Muscle layer of colon (tissue), 2 donors: Measurements from ENCODE around the gene QPCTL.
"Not testable (repeated sequence)": the region's sequence is repeated elsewhere in the genome, so short reads cannot be mapped to it uniquely, and the experiment has no call there.

Experiments
- H3K27ac ChIP-seq: one replicate; pipeline ENCODE4 v1.7.0; 2013; ENCODE audit warnings: low read depth, mild to moderate bottlenecking, low read length, moderate library complexity
- H3K27me3 ChIP-seq, 2 donors: one replicate each; pipeline ENCODE4 v1.7.0; 2013; ENCODE audit warnings: low read length in 2 of 2, mild to moderate bottlenecking in 2 of 2; ENCODE audit not compliant: insufficient read depth in 2 of 2, control insufficient read depth in 1 of 2
- H3K36me3 ChIP-seq: one replicate; pipeline ENCODE4 v1.7.0; 2013; ENCODE audit warnings: mild to moderate bottlenecking, low read length; ENCODE audit not compliant: insufficient read depth
- H3K4me1 ChIP-seq: one replicate; pipeline ENCODE4 v1.7.0; 2013; ENCODE audit warnings: mild to moderate bottlenecking, low read length; ENCODE audit not compliant: insufficient read depth
- H3K4me3 ChIP-seq, 2 donors: one replicate each; pipeline ENCODE4 v1.7.0; 2013; ENCODE audit warnings: low read length in 2 of 2, low read depth in 1 of 2, mild to moderate bottlenecking in 1 of 2, moderate library complexity in 1 of 2
- H3K9ac ChIP-seq: one replicate; pipeline ENCODE4 v1.7.0; 2013; ENCODE audit warnings: low read length
- H3K9me3 ChIP-seq: one replicate; pipeline ENCODE4 v1.7.0; 2013; ENCODE audit warnings: mild to moderate bottlenecking, low read length
- donor health status: abdominal sarcoma.
- donor health status: Adenocarcinoma of cecum.

The QPCTL gene

GRCh38 chr19:45710356-45711130 is 18.1 kb downstream of the QPCTL start:
- no peaks in the 10 kb centered on the region for H3K27me3 ChIP-seq
- no peaks in the 10 kb centered on the region for H3K36me3 ChIP-seq
- H3K4me1 ChIP-seq, result peaks cover 7% of the 10 kb centered on the region
- no peaks in the 10 kb centered on the region for H3K9me3 ChIP-seq
- no peak overlapping the region for H3K27ac ChIP-seq
- H3K9ac ChIP-seq, result no peak overlapping the region
- H3K4me3 ChIP-seq, result no peak overlapping the region

GRCh38 chr19:45711851-45712698 is 19.6 kb downstream of the QPCTL start:
- H3K27ac ChIP-seq, result no peak overlapping the region
- H3K36me3 ChIP-seq, result no peaks in the 10 kb centered on the region
- no peak overlapping the region for H3K9ac ChIP-seq
- peaks cover 7% of the 10 kb centered on the region for H3K4me1 ChIP-seq
- H3K4me3 ChIP-seq, result no peak overlapping the region
- H3K9me3 ChIP-seq, result no peaks in the 10 kb centered on the region
- no peaks in the 10 kb centered on the region for H3K27me3 ChIP-seq

GRCh38 chr19:45712699-45713067 is 20.2 kb downstream of the QPCTL start:
- Histone ChIP-seq H3K4me1 (peaks cover 7% of the 10 kb centered on the region), H3K36me3 (no peaks in the 10 kb centered on the region), H3K4me3 (no peak overlapping the region), H3K9ac (no peak overlapping the region), H3K27me3 (no peaks in the 10 kb centered on the region), H3K27ac (no peak overlapping the region), H3K9me3 (no peaks in the 10 kb centered on the region)

- H3K36me3 ChIP-seq, result no peaks in the 10 kb centered on the region
- H3K27me3 ChIP-seq, result no peaks in the 10 kb centered on the region
- no peak overlapping the region for H3K27ac ChIP-seq
- H3K9me3 ChIP-seq, result no peaks in the 10 kb centered on the region
- peaks cover 11% of the 10 kb centered on the region for H3K4me1 ChIP-seq
- H3K9ac ChIP-seq, result no peak overlapping the region
- no peak overlapping the region for H3K4me3 ChIP-seq
Measured at GRCh38 chr19:45713141-45713540, 20.7 kb downstream of the QPCTL start.

GRCh38 chr19:45715139-45715538 is 22.7 kb downstream of the QPCTL start:
- H3K36me3 ChIP-seq, result no peaks in the 10 kb centered on the region
- H3K4me1 ChIP-seq, result peaks cover 16% of the 10 kb centered on the region
- no peaks in the 10 kb centered on the region for H3K27me3 ChIP-seq
- no peak overlapping the region for H3K27ac ChIP-seq
- H3K9ac ChIP-seq, result no peak overlapping the region
- no peaks in the 10 kb centered on the region for H3K9me3 ChIP-seq
- H3K4me3 ChIP-seq, result no peak overlapping the region

GRCh38 chr19:45716359-45717130 is 24.1 kb downstream of the QPCTL start:
- Histone ChIP-seq H3K27me3 (no peaks in the 10 kb centered on the region), H3K9me3 (no peaks in the 10 kb centered on the region), H3K4me1 (peaks cover 9% of the 10 kb centered on the region), H3K4me3 (peak overlapping the region; percentile 57 to 99), H3K27ac (peak overlapping the region; percentile 74), H3K36me3 (no peaks in the 10 kb centered on the region), H3K9ac (peak overlapping the region; percentile 83)

GRCh38 chr19:45717131-45717982 is 24.9 kb downstream of the QPCTL start:
- Histone ChIP-seq H3K27me3 (no peaks in the 10 kb centered on the region), H3K9ac (peak overlapping the region; percentile 90), H3K36me3 (no peaks in the 10 kb centered on the region), H3K9me3 (no peaks in the 10 kb centered on the region), H3K4me3 (peak overlapping the region; percentile 57 to 99), H3K4me1 (peaks cover 9% of the 10 kb centered on the region), H3K27ac (peak overlapping the region; percentile 74)

- peaks cover 9% of the 10 kb centered on the region for H3K4me1 ChIP-seq
- H3K27ac ChIP-seq, result peak overlapping the region; percentile 74
- H3K9ac ChIP-seq, result peak overlapping the region; percentile 90
- H3K27me3 ChIP-seq, result no peaks in the 10 kb centered on the region
- H3K9me3 ChIP-seq, result no peaks in the 10 kb centered on the region
- H3K4me3 ChIP-seq, result peak overlapping the region; percentile 22 to 99
- H3K36me3 ChIP-seq, result no peaks in the 10 kb centered on the region
Measured at GRCh38 chr19:45717983-45718650, 25.7 kb downstream of the QPCTL start.

- H3K27ac ChIP-seq, H3K9me3 ChIP-seq: not testable (repeated sequence)
Measured at GRCh38 chr19:45720065-45720464, 27.6 kb downstream of the QPCTL start.

GRCh38 chr19:45728683-45729082 is 36.2 kb downstream of the QPCTL start:
- H3K9ac ChIP-seq, H3K27ac ChIP-seq, H3K4me3 ChIP-seq, H3K9me3 ChIP-seq, H3K36me3 ChIP-seq, H3K27me3 ChIP-seq: not testable (repeated sequence)
- peaks cover 11% of the 10 kb centered on the region for H3K4me1 ChIP-seq

More at GRCh38 chr19:45720065-45720464, 27.6 kb downstream of the QPCTL start:
- not testable (repeated sequence) for H3K9ac ChIP-seq, H3K4me1 ChIP-seq, H3K36me3 ChIP-seq, H3K4me3 ChIP-seq, H3K27me3 ChIP-seq
